ENCODE measurements around the gene IGSF22. TPM values are rescaled to one million over a fixed set of nuclear protein-coding genes. Genes with fewer than 3 reads are reported as not detected.

Gene IGSF22
- total and polyA plus RNA-seq, 2 of the 8 experiments (the other 6 are each of a cell fraction or from before 2014, with no cell fraction given), result 0.14 TPM; not detected in 1

- Histone ChIP-seq H3K4ac (replicated peaks; ENCODE audit: insufficient read length, low read depth, low read length) (no peak overlapping the region), H3K18ac (ENCODE audit: extremely low read depth, low read length) (no peak overlapping the region), H2AFZ (ENCODE audit: low read length) (no peak overlapping the region), H3K23me2 (ENCODE audit: low read depth, low read length) (no peaks in the 10 kb centered on the region), H3K9me3 (ENCODE audit: insufficient read depth in 2 of 2, low read depth in 1 of 2, low read length in 1 of 2) (no peaks in the 10 kb centered on the region), H2AK5ac (ENCODE audit: low read depth, low read length) (no peak overlapping the region), H3K14ac (ENCODE audit: insufficient read length) (no peak overlapping the region), H4K5ac (ENCODE audit: insufficient read length, low read depth, low read length) (no peak overlapping the region), H4K91ac (replicated peaks; ENCODE audit: insufficient read length, low read length) (no peak overlapping the region), H3K4me2 (ENCODE audit: insufficient read depth in 1 of 2, low read depth in 2 of 2, low read length in 2 of 2) (no peak overlapping the region), H2BK12ac (ENCODE audit: low read depth, low read length) (no peak overlapping the region), H3K79me1 (ENCODE audit: low read depth, low read length) (no peaks in the 10 kb centered on the region), H3K4me1 (replicated peaks in 1 of 4; ENCODE audit: control insufficient read depth in 3 of 4, insufficient read depth in 4 of 4, low read length in 3 of 4) (no peaks in the 10 kb centered on the region), H3K4me3 (ENCODE audit: extremely low read depth in 1 of 4, insufficient read depth in 2 of 4, low read depth in 3 of 4, low read length in 4 of 4) (no peak overlapping the region), H2BK5ac (ENCODE audit: low read depth, low read length) (no peak overlapping the region), H3K23ac (ENCODE audit: insufficient read length) (no peak overlapping the region), H3K9ac (replicated peaks in 1 of 4; ENCODE audit: extremely low read depth in 1 of 4, low read depth in 3 of 4, low read length in 3 of 4) (no peak overlapping the region), H4K8ac (ENCODE audit: extremely low read depth, insufficient read depth, low read length) (no peak overlapping the region), H2BK20ac (ENCODE audit: low read length) (no peak overlapping the region), H3K27ac (ENCODE audit: low read depth, low read length) (no peak overlapping the region), H4K20me1 (replicated peaks in 1 of 2; ENCODE audit: control insufficient read depth in 1 of 2, insufficient read depth in 2 of 2, low read length in 2 of 2) (no peaks in the 10 kb centered on the region), H2BK15ac (ENCODE audit: low read length) (no peak overlapping the region), H3K56ac (replicated peaks; ENCODE audit: insufficient read length, low read depth, low read length) (no peak overlapping the region), H3K79me2 (ENCODE audit: control insufficient read depth in 1 of 2, insufficient read depth in 2 of 2, low read length in 2 of 2) (no peaks in the 10 kb centered on the region), H3K36me3 (ENCODE audit: control insufficient read depth in 2 of 4, insufficient read depth in 4 of 4, low read length in 3 of 4) (no peaks in the 10 kb centered on the region), H3K27me3 (replicated peaks in 1 of 4; ENCODE audit: control insufficient read depth in 3 of 4, extremely low read depth in 1 of 4, insufficient read depth in 3 of 4, low read length in 3 of 4) (no peaks in the 10 kb centered on the region), H2BK120ac (replicated peaks; ENCODE audit: low read depth, low read length) (no peak overlapping the region)
- no peak for TF ChIP-seq SIRT6 (IDR thresholded peaks at IDR 0.05; ENCODE audit: low read length)
- TF ChIP-seq BRCA1 (IDR thresholded peaks at IDR 0.05; ENCODE audit: low read depth, low read length), result no peak
- no peak for TF ChIP-seq NRF1 (IDR thresholded peaks at IDR 0.05; ENCODE audit: low read depth, low read length)
- WGBS, 2 experiments (ENCODE audit: extremely low coverage in 1 of 2, insufficient coverage in 1 of 2, insufficient read length in 1 of 2, insufficient replicate concordance in 2 of 2, low coverage in 1 of 2, low lambda C conversion rate in 2 of 2, missing lambda C conversion rate in 1 of 2), result 84% methylated on average over 3 of the region's 3 CpGs; no CpG with 5 or more reads in 1 of the 2 experiments
- FAIRE-seq, result no peak
- ChIA-PET CTCF (ENCODE audit: partially characterized antibody) (interaction anchor here (1.0 to 13.9 kb wide), 9 partner anchors 9 to 217 kb away, joined by 3 to 244 read pairs (median 5); no protein-coding TSS in a partner anchor), POLR2A (ENCODE audit: partially characterized antibody) (no interaction called here)
- DNase-seq (ENCODE audit: low read depth in 1 of 2, low spot score in 2 of 2), result no peak
Observed at GRCh38 chr11:18757811-18758210, 31.8 kb upstream of the IGSF22 start.
